HG02870 (cell line): Measurements from ENCODE around the gene KDM2A.
A peak's percentile ranks its signal among the peaks of the same experiment; 100 is the strongest.
"Not testable (repeated sequence)": the region's sequence is repeated elsewhere in the genome, so short reads cannot be mapped to it uniquely, and the experiment has no call there.

Experiments used
- ATAC-seq: cut with Tn5 transposase; IDR thresholded peaks from one replicate; pipeline ENCODE4 v1.9.1; 2021; ENCODE audit warnings: mild to moderate bottlenecking, moderate library complexity; ENCODE audit not compliant: unreplicated experiment

KDM2A gene

GRCh38 chr11:67117672-67118180 is 1.3 kb upstream of the KDM2A start:
- ATAC-seq, result no peak

GRCh38 chr11:67118181-67118766 is 789 bp upstream of the KDM2A start:
- peak; percentile 5 for ATAC-seq

- no peak for ATAC-seq
Measured at GRCh38 chr11:67119585-67120391, 725 bp downstream of the KDM2A start.

GRCh38 chr11:67120456-67120855 is 1.4 kb downstream of the KDM2A start:
- ATAC-seq, result no peak

GRCh38 chr11:67120881-67121710 is 2.0 kb downstream of the KDM2A start:
- no peak for ATAC-seq

- ATAC-seq, result not testable (repeated sequence)
Measured at GRCh38 chr11:67123801-67124200, 4.7 kb downstream of the KDM2A start.

GRCh38 chr11:67126243-67126642 is 7.2 kb downstream of the KDM2A start:
- ATAC-seq, result not testable (repeated sequence)

- no peak for ATAC-seq
Measured at GRCh38 chr11:67126986-67127385, 7.9 kb downstream of the KDM2A start.

- not testable (repeated sequence) for ATAC-seq
Measured at GRCh38 chr11:67130861-67131260, 11.8 kb downstream of the KDM2A start.

- no peak for ATAC-seq
Measured at GRCh38 chr11:67136156-67136555, 17.1 kb downstream of the KDM2A start.

- no peak for ATAC-seq
Measured at GRCh38 chr11:67138922-67139321, 19.9 kb downstream of the KDM2A start.

GRCh38 chr11:67146516-67147226 is 27.6 kb downstream of the KDM2A start:
- ATAC-seq, result no peak

- no peak for ATAC-seq
Measured at GRCh38 chr11:67153971-67154370, 34.9 kb downstream of the KDM2A start.

GRCh38 chr11:67154726-67155125 is 35.7 kb downstream of the KDM2A start:
- no peak for ATAC-seq

- ATAC-seq, result no peak
Measured at GRCh38 chr11:67157691-67158090, 38.6 kb downstream of the KDM2A start.

GRCh38 chr11:67158221-67158620 is 39.2 kb downstream of the KDM2A start:
- no peak for ATAC-seq

GRCh38 chr11:67160045-67160444 is 41.0 kb downstream of the KDM2A start:
- ATAC-seq, result no peak

GRCh38 chr11:67160872-67161783 is 42.1 kb downstream of the KDM2A start:
- no peak for ATAC-seq

- no peak for ATAC-seq
Measured at GRCh38 chr11:67163006-67163405, 43.9 kb downstream of the KDM2A start.

- ATAC-seq, result no peak
Measured at GRCh38 chr11:67165623-67166022, 46.6 kb downstream of the KDM2A start.
